ENCODE data around the gene OSBPL5.

The OSBPL5 gene

DNA sequence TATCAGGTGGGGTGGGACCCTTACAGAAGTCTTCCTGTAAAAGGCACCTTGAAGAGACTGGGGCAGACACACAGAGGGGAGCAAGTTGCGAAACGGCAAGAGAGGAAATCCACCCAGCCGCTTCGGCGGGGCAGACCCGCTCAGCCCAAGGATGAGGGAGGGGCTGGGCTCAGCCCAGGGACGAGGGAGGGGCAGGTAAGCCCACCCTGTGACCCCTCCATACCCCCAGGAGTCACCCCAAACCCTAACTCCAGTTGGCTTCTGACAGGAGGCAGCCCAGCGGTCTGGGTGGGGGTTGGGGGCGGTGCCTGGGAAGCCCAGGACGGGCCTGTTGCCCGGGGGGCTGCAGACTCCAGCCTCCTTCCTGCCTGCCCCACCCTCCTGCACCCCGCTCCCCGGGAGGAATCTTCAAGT lies 965 bp downstream of the OSBPL5 start:
- DNase-seq (ENCODE audit: low read depth in 2 of 3, low spot score in 2 of 3): no peak

DNA sequence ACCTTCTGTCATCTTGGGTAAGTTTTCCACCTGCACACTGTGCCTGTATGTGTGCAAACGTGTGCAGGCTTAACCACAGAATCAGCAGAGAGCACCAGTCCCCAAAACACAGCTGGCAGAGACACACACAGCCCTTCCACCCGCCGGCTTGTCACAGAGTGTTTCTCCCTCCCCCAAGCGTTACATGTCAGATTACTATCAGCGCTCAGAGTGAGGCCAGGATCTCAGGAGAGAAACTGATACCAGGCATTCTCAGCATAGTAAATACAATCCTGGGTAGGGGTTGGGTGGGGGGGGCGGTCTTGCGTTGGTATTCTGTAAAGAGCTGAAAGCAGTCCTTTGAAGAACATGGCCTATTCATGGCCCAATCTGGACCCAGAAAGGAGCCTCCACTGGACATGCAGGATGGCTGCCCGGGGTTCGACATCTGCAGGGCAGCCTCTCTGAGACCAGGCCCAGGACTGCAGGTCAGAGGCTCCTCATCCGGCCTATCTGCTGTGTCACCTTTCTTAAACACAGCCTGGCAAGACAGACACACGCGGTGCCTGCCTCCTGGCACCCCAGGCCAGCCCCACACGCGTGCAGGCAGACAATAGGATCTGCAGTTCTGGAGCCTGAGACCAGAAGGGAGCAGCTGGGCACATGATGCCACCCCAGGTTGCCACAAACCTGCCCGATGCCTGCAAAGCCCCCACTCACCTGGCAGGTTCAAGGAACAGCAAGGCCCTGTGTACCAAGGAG lies 1.7 kb downstream of the OSBPL5 start:
- no peak for DNase-seq (ENCODE audit: low read depth in 2 of 3, low spot score in 2 of 3)

DNA sequence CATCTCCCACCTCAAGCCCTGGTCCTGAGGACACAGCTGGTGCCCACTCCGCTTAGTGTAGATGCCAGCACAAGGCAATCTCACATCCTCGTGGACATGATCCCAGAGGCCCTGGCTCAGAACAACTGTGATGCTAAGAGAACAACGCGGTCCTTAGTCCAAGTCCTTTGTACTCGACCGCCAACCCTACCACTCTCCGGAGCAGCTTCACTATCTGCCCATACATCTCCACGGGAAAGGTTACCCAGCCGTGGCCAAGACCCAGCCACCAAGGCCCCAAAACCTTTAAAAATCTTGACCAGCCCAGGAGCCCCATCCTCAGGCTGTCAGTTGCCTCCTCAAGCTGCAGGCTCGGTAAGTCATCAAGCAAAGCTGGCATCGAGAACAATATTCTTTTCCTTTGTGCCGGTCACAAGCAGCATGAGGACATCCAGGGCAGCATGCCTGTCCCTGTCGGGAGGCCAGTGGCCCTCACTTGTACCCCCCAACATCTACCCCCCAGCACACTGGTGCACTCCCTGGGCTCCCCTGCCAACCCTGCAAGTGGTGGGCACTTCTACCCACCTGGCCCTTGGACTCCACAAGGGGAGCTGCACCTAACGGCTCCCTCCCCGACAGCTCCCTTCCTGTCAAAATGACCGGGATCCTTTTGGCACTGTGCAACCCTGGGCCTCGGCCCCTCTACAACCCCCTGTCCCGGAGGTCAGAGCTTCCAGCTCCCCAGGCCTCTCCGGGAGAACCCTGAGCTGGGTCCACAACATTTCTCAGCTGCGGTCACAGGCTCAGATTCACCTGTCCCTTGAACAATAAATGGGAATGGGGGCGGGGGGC lies 2.5 kb downstream of the OSBPL5 start:
- DNase-seq (ENCODE audit: low read depth in 2 of 3, low spot score in 2 of 3): no peak

DNA sequence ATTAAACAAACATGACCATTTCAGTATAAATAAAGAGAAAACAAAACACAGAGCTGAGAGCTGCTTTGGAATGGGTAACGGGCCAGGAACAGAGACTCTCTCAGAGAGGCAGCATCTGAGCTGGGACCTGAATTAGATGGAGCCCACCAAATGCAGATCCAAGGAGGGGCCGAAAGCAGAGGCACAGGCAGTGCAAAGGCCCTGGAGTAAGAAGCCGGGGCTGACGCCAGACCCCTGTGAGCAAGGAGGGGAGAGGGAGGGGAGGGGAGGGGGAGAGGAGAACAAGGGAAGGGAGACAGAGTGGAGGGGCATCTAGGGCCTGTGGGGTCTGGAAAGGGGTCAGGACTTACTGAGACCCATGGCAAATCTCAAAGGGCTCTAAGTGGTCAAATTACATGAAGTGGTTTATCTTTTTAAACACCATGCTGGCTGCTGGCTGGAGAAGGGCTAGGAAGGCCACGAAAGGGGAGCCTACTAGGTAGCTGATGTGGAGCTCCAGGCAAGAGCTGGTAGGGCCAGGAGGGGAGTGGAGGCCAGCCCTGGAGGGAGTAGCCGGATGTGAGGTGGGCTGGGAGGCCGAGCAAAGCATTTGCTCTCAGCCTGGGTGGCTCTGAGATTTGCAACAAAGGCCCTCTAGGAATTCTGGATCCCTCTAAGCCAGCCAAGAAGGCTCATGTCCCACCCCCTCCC lies 3.2 kb downstream of the OSBPL5 start:
- DNase-seq (ENCODE audit: low read depth in 2 of 3, low spot score in 2 of 3): no peak

DNA sequence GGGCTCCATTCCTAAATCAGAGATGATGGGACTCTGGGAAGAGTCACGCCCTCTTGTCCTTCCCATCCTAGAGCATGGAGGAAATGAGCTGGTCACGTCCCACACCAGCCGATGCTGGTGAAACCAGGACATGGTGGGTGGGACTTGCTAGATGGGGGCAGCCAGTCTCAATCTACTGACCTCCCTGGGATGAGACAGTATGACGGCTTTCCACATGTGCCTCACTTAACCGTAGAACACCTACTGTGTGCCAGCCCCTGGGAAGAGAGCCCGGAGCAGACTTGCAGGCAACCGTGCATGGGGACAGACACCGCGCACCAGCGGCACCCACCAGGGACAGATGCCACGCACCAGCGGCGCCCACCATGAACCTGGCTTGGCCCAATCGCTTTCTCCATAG lies 3.8 kb downstream of the OSBPL5 start:
- DNase-seq (ENCODE audit: low read depth in 2 of 3, low spot score in 2 of 3): no peak

DNA sequence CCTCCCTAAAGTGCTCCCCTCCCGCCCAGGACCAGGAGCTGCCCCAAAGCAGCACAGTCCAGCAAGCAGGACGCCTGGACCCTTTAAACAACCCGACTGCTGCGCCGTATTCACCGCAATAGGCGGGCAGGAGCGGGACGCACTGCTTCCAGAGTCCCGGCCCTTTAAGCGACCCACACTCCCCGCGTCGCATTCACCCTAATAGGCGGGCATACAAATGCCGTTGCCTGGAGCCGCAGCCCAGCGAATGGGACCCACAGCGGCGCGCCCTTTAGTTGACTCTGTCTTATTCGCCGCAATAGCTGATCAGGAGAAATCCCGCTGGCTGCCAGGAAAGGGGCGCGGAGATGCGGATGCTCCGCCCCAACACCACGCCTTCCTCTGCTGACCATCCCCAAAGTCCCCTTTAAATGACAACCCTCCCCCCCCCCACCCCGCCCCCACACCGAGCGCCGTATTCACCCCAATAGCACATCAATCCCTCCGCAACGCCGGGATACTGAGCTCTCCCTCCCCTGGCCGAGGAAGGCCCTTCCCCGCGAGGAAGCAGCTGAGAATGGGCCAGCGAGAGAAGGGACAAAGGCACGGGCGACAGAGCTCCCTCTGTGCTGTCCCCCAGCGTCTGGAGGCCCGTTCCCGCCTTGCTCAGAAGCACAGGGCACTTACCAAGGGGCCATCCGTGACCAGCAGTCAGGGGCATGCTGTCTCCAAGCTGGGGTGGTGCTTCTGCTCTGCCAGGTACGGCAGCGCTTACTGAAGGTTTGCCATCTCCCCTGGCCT lies 4.7 kb downstream of the OSBPL5 start:
- no peak for DNase-seq (ENCODE audit: low read depth in 2 of 3, low spot score in 2 of 3)

DNA sequence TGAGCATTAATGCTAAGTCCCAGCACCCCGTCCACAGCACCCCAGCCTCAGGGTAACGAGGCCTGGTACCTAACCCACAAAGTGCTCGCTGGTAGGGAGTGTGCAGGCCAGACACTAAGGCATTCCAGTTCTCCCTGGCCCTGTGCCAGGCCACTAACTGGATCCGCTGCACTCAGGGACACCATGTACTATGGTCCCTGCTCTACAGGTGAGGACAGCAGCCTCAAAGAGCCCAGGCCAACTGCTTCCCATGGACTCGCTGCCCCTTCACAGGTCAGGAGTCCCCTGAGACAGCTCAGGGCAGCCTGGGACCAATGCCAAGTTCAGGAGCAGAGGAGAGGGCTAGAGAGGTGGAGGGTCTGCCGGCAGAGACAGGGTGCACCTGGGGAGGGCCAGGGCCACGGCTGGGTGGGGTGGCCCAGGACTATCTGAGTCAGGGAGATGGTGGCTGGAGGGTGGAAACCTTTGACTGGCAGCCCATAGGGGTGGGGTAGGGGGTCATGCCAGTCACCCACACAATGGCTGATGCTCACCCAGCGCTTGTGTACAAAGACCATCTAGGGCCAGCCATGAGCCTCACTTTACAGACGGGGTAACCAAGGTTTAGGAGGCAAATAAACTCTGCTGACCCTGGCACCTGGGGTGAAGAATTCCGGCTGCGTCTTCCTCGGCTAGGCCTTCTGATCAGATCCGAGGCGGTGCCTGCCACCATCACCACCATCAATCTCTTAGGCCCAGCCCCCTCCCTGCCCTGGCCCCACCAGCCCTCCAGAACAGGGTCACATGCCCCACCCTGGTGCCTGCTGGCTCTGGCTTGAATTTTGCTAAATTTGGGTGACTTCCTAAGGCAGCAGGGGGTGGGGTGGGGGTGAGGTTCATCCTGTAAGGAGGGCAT lies 5.6 kb downstream of the OSBPL5 start:
- no peak for DNase-seq (ENCODE audit: low read depth in 2 of 3, low spot score in 2 of 3)

DNA sequence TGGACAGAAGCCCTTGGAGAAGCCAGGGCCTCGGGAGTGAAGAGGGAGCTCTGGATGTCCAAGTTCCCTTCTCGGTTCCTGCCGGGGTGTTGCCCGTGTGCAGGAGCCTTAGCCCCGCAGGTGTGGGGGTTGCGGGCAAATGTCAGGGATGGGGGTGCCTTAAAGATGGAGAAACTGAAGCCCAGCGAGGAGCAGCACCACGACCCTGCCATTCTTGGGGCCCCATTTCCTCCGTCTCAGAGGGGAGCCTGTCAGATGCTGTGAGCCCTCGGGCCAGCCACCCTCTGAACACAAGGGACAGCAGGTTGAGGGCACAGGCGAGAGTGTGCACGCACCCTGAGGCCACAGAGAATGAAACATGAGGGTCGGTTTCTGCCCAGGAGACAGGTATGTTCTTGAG lies 6.3 kb downstream of the OSBPL5 start:
- DNase-seq (ENCODE audit: low read depth in 2 of 3, low spot score in 2 of 3): no peak

DNA sequence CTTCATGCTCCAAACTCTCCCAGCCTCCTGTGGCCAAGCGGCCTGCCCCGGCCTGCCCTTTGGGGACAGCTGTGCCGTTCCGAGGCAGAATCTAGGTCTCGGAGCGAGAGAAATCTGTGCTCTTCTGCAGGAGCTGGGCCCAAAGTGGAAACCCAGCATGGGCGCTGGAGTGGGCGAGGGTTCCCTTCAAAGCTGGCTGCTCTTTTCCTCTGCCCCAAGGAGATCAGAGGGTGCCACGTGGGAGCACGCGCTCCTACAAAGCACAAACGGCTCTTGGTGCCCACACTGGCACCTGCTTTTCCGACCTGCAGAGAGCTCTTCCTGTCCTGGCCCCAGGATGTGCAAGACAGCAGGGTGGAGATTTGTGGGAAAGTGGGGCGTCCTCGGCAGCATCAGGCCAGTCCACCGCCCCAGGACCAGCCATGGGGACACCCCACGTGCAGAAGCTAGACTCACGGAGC lies 6.9 kb downstream of the OSBPL5 start:
- DNase-seq (ENCODE audit: low read depth in 2 of 3, low spot score in 2 of 3): no peak

DNA sequence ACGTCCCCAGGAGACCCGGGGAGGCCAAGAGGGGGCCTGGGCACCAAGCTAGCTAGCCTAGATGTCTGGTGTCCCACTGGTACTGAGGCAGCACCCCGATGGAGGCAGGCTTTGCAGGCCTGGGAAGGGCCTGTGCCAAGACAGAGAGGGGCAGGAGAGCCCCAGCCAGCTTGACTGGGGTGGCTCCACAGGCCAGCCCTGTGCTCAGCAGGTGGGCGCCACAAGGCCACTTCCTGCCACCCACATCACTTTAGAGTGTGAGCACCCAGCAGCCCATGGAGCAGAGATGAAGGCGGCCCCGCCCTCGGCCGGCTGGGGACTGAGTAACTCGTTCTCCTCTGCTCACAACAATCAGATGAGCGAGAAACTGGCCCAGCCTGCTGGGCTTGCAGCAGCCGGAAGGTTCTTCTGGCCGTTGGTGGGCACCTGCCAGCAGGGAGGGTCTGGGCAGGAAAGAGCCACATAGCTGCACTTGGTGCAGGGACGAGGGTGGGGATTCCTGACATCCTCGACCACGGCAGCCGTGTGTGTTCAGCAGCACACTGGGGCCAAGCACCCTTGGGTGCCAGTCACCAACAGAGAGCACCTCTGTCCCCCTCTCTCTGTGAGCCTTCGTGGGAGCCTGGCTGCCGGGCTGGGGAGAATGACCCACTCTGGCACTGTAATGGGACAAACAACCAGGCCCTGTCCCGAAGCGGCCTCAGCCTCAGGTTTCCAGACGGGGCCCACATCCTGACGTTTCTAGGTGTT lies 7.6 kb downstream of the OSBPL5 start:
- DNase-seq (ENCODE audit: low read depth in 2 of 3, low spot score in 2 of 3): no peak

DNA sequence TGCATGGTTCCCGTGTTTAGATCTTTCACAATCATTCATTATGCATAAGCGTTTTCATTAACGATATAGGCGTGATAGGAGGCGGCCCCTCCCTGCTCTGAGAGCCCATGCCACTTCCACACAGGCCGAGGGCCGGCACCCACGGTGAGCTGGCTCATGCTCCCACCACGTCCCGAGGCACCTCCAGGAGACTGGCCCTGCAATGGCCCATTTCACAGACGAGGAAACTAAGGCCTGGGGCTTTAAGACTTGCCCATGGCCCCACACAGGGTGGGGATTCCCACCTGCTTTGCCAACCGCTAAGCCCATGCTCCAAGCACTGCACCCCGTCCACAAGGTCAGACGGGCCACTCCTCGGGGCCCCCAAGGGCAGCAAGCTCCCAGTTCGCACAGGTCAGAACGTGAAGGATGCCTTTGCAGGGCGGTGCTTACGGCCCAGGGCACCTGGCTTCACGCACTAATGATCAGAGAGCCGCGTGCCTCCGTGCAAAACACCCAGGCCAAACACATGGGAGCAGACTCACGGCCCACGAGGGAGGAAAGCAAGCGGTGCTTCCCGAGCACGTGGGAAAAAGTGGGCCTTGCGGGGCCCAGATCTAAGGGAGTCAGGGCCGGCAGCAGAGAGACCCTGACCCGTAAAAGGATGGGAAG lies 8.3 kb downstream of the OSBPL5 start:
- DNase-seq (ENCODE audit: low read depth in 2 of 3, low spot score in 2 of 3): no peak

DNA sequence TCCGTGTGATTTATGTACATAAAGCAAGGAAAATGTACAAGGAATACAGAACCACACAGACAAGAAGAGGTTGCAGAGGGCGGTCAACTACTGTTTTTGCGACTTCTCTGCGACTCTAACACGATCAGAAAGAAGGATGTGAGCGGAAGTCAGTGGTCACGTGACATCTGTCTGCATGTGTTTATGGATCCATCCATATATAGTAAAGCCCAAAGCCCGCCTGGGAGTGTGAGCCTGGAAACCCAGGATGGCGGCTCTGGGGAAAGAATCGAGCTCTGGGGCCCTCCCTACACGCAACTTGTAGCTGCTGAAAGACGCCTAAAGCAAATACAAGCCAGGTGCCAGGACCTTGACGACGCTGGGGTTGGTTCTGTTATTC lies 8.8 kb downstream of the OSBPL5 start:
- DNase-seq (ENCODE audit: low read depth in 2 of 3, low spot score in 2 of 3): no peak

DNA sequence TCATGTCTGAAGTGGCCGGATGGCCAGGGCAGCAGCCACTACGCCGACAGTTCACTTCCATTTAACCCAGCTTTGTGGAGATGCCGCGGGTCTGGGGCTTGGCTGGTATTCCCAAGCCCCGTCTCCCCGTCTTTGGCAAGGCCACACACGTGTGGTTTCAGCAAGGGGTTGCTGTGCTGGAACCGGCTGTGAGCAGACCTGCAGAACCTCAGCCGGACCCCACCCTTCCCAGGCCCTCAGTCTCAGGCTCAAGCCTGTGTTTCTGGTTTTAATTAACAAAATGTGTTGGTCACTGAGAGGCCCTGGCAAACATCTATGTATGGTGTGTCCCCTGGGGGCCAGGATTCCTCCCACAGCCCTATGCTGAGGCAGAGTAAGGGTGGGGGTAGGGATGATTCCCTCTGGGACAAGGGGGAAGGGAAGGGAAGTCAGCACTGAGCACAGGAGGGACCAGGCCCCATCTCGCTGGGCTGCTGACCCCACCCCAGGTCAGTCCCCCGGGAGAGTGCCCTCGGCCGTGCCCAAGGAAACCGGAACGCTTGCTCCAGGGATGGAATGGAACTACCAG lies 9.3 kb downstream of the OSBPL5 start:
- DNase-seq (ENCODE audit: low read depth in 2 of 3, low spot score in 2 of 3): no peak

DNA sequence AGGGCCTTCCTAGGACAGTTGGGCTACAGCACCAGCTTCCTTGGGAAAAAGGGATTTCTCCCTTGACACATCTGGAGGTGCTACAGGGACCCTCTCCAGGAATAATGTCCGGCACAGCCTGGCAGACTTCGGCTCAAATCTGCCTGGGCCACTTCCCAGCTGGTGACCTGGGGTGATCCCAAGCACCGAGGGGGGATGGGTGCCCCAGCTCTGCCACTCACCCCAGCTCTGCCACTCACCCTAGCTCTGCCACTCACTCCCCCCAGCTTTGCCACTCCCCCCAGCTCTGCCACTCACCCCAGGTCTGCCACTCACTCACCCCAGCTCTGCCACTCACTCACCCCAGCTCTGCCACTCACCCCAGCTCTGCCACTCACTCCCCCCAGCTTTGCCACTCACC lies 9.9 kb downstream of the OSBPL5 start:
- no peak for DNase-seq (ENCODE audit: low read depth in 2 of 3, low spot score in 2 of 3)

DNA sequence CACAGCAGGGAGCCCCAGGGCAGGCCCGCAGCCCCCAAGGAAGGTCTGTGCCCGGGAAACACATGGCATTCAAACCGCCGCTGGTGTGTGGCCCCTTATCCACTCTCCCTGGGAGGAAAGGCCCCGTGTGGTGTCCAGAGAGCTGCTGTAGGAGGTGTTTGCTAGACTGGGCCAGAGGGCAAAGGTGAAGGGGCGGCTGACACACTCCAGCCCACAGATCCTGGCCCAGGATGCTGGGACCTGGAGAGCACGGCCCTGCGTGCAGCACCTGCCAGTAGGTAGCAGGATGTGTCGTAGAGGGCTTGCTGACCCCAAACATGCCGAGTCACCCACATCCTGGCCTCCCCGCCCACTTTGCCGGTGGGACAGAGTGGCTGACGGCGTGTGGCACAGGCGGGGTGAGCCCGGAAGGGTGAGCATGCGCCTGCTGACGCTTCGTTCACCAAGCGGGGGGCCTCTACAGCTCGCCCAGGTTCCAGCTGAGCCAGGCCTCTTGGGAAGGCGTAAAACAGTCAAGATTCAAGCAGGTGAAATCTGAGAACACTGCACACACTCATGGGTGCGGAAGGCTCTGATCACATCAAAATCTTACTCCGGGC lies 11.0 kb downstream of the OSBPL5 start:
- DNase-seq (ENCODE audit: low read depth in 2 of 3, low spot score in 2 of 3): no peak

DNA sequence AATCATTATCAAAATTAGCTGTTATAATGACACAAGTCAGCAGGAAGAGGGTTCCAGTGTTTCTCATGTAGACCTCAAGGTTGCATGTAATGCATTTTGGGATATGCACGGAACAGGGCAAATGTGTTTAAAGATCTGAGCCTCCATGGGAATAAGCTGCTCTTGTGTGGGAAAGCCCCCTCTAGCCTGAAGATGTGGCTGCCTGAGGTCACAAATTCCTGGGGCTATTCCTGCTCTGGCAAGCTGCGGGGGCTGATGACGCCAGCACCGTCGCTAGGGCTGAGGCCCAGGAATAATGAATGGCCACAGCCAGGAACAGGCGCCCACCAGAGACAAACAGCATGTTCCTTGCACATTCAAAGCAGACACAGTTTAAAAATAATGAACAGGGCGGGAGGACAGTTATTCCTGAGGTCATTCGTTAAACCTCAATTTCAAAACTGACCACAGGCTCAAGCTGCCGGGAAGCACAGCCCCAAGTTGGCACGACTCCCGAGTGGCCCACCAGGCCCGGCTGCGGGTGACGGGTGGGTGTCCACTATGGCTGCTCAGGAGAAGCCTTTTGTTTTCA lies 11.7 kb downstream of the OSBPL5 start:
- DNase-seq (ENCODE audit: low read depth in 2 of 3, low spot score in 2 of 3): no peak

DNA sequence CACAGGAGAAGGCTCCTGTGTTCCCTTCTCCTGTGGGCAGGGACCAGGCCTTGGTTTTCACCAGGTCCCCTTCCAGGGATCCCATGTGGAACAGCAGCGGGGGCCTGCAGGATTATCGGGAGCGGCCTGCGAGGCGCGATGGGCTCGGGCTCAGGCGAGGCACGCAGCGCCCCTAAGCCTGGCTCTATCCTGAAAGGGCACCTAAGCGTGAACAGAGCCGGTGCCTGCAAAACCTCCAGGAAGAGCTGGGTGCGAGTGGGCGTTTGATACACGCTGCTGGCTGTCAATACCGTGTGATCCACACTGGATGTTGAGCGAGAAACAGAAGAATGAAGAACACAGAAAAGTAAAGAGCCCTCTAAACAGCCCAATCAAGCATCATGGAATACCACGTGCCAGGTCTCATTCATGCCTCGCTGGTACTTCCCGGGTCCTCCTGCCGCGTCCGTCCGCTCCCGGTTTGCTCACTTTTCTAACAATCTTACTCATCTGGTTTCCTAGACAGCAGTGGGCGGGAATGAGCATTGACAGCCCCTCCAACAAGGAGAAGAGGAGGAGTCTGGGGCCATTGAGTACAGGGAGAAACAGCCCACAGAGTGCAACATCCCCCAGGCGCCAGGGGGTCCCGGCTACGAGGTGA lies 12.5 kb downstream of the OSBPL5 start:
- DNase-seq (ENCODE audit: low read depth in 2 of 3, low spot score in 2 of 3): no peak
